SK-N-SH (cell line): ENCODE measurements around the gene PABPN1L. TPM values are rescaled to one million over a fixed set of nuclear protein-coding genes. Genes with fewer than 3 reads are reported as not detected.

Experiments used
- CTCF ChIA-PET: fragments of 300-600, 350-600 bp; formaldehyde crosslinking; extraction: SDS; loops from one replicate; lab custom pipeline; 2021; lab: Yijun Ruan, JAX
- POLR2A ChIA-PET: fragments of 350-600 bp; sonication (Branson Sonifier 250); formaldehyde crosslinking; extraction: SDS; loops from one replicate; lab custom pipeline; 2020; ENCODE audit warnings: antibody characterized with exemption, inconsistent platforms; lab: Yijun Ruan, JAX
- DNase-seq: peaks from one replicate; pipeline ENCODE4 v3.0.0; 2012
- H2AFZ ChIP-seq: fragments of 200-600 bp; sonication (generic); 2 replicates; pipeline ENCODE4 v1.8.1; 2016; ENCODE audit warnings: antibody characterized with exemption, mild to moderate bottlenecking, low read depth
- H3F3A ChIP-seq: fragments of 200-600 bp; sonication (generic); replicated peaks from 2 replicates; pipeline ENCODE3; 2016; ENCODE audit warnings: antibody characterized with exemption, mild to moderate bottlenecking; ENCODE audit not compliant: insufficient read depth
- H3K27ac ChIP-seq, 2 experiments: fragments of 200-500 bp in 1 of 2; fragments of 200-600 bp in 1 of 2; sonication (Bioruptor generic) in 1 of 2; sonication (generic), shearing (Covaris generic) in 1 of 2; 2 replicates each; pipeline versions ENCODE4 v1.5.1 to v1.6.1; 2014 to 2016; ENCODE audit warnings: low read depth in 2 of 2, inconsistent platforms in 1 of 2, low read length in 1 of 2, mild to moderate bottlenecking in 1 of 2, mixed read lengths in 1 of 2
- H3K27me3 ChIP-seq: fragments of 200-600 bp; sonication (generic), shearing (Covaris generic); 2 replicates; pipeline ENCODE4 v1.6.1; 2016; ENCODE audit warnings: mixed run types; ENCODE audit not compliant: insufficient read depth
- H3K36me3 ChIP-seq, 2 experiments: fragments of 200-500 bp in 1 of 2; fragments of 200-600 bp in 1 of 2; sonication (Bioruptor generic) in 1 of 2; sonication (generic) in 1 of 2; replicated peaks in 1 of 2; 2 replicates each; pipeline versions ENCODE3 to v1.5.1; 2014 to 2016; ENCODE audit warnings: low read length in 1 of 2, mild to moderate bottlenecking in 1 of 2; ENCODE audit not compliant: insufficient read depth in 2 of 2, control insufficient read depth in 1 of 2
- H3K4me1 ChIP-seq, 2 experiments: fragments of 200-500 bp in 1 of 2; fragments of 200-600 bp in 1 of 2; sonication (Bioruptor generic) in 1 of 2; sonication (generic), shearing (Covaris generic) in 1 of 2; 2 replicates each; pipeline versions ENCODE4 v1.5.1 to v1.6.1; 2014 to 2016; ENCODE audit warnings: low read depth in 1 of 2, low read length in 1 of 2, mixed run types in 1 of 2; ENCODE audit not compliant: insufficient read depth in 2 of 2, control insufficient read depth in 1 of 2
- H3K4me2 ChIP-seq: fragments of 200-600 bp; sonication (generic), shearing (Covaris generic); 2 replicates; pipeline ENCODE4 v1.6.1; 2017; ENCODE audit warnings: mixed run types
- H3K4me3 ChIP-seq, 2 experiments: fragments of 200-500 bp in 1 of 2; fragments of 200-600 bp in 1 of 2; sonication (Bioruptor generic) in 1 of 2; sonication (generic), shearing (Covaris generic) in 1 of 2; 2 replicates each; pipeline versions ENCODE4 v1.5.1 to v1.8.1; 2014 to 2016; ENCODE audit warnings: low read depth in 2 of 2, inconsistent platforms in 1 of 2, low read length in 1 of 2, mild to moderate bottlenecking in 1 of 2, mixed read lengths in 1 of 2, moderate library complexity in 1 of 2
- H3K79me2 ChIP-seq: fragments of 200-600 bp; sonication (generic); 2 replicates; pipeline ENCODE4 v1.8.1; 2017; ENCODE audit warnings: mild to moderate bottlenecking; ENCODE audit not compliant: insufficient read depth
- H3K9ac ChIP-seq: fragments of 200-600 bp; sonication (generic); 2 replicates; pipeline ENCODE4 v1.6.1; 2017; ENCODE audit warnings: mixed run types
- H3K9me2 ChIP-seq: fragments of 200-600 bp; sonication (generic); 2 replicates; pipeline ENCODE4 v1.6.1; 2017; ENCODE audit warnings: mixed run types
- H3K9me3 ChIP-seq: fragments of 200-600 bp; sonication (generic); 2 replicates; pipeline ENCODE4 v1.6.1; 2017; ENCODE audit warnings: mixed run types, mild to moderate bottlenecking, moderate library complexity
- H4K20me1 ChIP-seq: fragments of 200-600 bp; sonication (generic); 2 replicates; pipeline ENCODE4 v1.6.1; 2017; ENCODE audit warnings: mild to moderate bottlenecking, mixed run types; ENCODE audit not compliant: insufficient read depth
- EP300 ChIP-seq, 2 experiments: IDR thresholded peaks; 2 replicates each; pipeline versions ENCODE4 v1.4.0 to v1.6.1; 2012; ENCODE audit warnings: borderline replicate concordance in 1 of 2, low read depth in 1 of 2, low read length in 1 of 2
- FOSL2 ChIP-seq: IDR thresholded peaks from 2 replicates; pipeline ENCODE4 v1.4.0; 2012; ENCODE audit warnings: low read depth, mild to moderate bottlenecking, moderate library complexity, borderline replicate concordance
- FOXJ3 ChIP-seq: sonication (generic); formaldehyde crosslinking; IDR thresholded peaks from 2 replicates; pipeline ENCODE4 v1.5.1; 2020; ENCODE audit warnings: mild to moderate bottlenecking, missing genetic modification reagents
- NFIC ChIP-seq: IDR thresholded peaks from 2 replicates; pipeline ENCODE4 v1.4.0; 2012; ENCODE audit warnings: borderline replicate concordance
- RAD21 ChIP-seq: IDR thresholded peaks from 2 replicates; pipeline ENCODE4 v1.6.1; 2012; ENCODE audit warnings: mild to moderate bottlenecking, low read length
- RFX5 ChIP-seq: IDR thresholded peaks from 2 replicates; pipeline ENCODE4 v1.6.1; 2012; ENCODE audit warnings: mild to moderate bottlenecking, improper control_type of control experiment, low read length
- RXRA ChIP-seq: IDR thresholded peaks from 2 replicates; pipeline ENCODE4 v1.4.0; 2012; ENCODE audit warnings: low read depth, mild to moderate bottlenecking, borderline replicate concordance
- SIN3A ChIP-seq: IDR thresholded peaks from 2 replicates; pipeline ENCODE4 v1.6.1; 2012; ENCODE audit warnings: low read depth, mild to moderate bottlenecking, low read length, moderate library complexity, borderline replicate concordance
- SMC3 ChIP-seq: IDR thresholded peaks from 2 replicates; pipeline ENCODE4 v1.6.1; 2012; ENCODE audit warnings: low read depth, low read length, improper control_type of control experiment
- TAF1 ChIP-seq: IDR thresholded peaks from 2 replicates; pipeline ENCODE4 v1.6.1; 2012; ENCODE audit warnings: low read depth, mild to moderate bottlenecking, low read length, moderate library complexity, borderline replicate concordance
- TEAD4 ChIP-seq: IDR thresholded peaks from 2 replicates; pipeline ENCODE4 v1.4.0; 2012; ENCODE audit warnings: mild to moderate bottlenecking, borderline replicate concordance; ENCODE audit not compliant: insufficient read depth
- YY1 ChIP-seq: IDR thresholded peaks from 2 replicates; pipeline ENCODE4 v1.4.0; 2012; ENCODE audit warnings: low read depth, mild to moderate bottlenecking
- WGBS: methylation state at CpG from one replicate; pipeline ENCODE4 v1.1.6; 2017; ENCODE audit warnings: low lambda C conversion rate; 5-methylcytosine and 5-hydroxymethylcytosine counted together
- polyA plus RNA-seq, 3 experiments: library from polyadenylated mRNA; depleted of rRNA; stranded (reverse); fragments of >200 nt; gene quantifications; 2 replicates each; pipeline ENCODE4 v1.2.3, GENCODE V29; 2012
- TF ChIP-seq, protein P1 (sequence below): fragments of 150-350 bp; IDR thresholded peaks from 2 replicates; pipeline ENCODE4 v1.6.1; 2017; ENCODE audit warnings: antibody characterized with exemption, low read length, low read depth, borderline replicate concordance
- TF ChIP-seq, protein P2 (sequence below): fragments of 200-600 bp; sonication (generic); IDR thresholded peaks from 2 replicates; pipeline ENCODE4 v1.6.1; 2017; ENCODE audit warnings: antibody characterized with exemption, mild to moderate bottlenecking, moderate library complexity
- TF ChIP-seq, protein P3 (sequence below): fragments of 150-350 bp; IDR thresholded peaks from 2 replicates; pipeline ENCODE4 v1.6.1; 2016; ENCODE audit warnings: mild to moderate bottlenecking, low read depth, low read length
- TF ChIP-seq, protein P4 (sequence below): IDR thresholded peaks from 2 replicates; pipeline ENCODE4; 2012

Gene PABPN1L
- polyA plus RNA-seq, 1 of the 3 experiments (the other 2 are of a cell fraction) = not detected

DNA sequence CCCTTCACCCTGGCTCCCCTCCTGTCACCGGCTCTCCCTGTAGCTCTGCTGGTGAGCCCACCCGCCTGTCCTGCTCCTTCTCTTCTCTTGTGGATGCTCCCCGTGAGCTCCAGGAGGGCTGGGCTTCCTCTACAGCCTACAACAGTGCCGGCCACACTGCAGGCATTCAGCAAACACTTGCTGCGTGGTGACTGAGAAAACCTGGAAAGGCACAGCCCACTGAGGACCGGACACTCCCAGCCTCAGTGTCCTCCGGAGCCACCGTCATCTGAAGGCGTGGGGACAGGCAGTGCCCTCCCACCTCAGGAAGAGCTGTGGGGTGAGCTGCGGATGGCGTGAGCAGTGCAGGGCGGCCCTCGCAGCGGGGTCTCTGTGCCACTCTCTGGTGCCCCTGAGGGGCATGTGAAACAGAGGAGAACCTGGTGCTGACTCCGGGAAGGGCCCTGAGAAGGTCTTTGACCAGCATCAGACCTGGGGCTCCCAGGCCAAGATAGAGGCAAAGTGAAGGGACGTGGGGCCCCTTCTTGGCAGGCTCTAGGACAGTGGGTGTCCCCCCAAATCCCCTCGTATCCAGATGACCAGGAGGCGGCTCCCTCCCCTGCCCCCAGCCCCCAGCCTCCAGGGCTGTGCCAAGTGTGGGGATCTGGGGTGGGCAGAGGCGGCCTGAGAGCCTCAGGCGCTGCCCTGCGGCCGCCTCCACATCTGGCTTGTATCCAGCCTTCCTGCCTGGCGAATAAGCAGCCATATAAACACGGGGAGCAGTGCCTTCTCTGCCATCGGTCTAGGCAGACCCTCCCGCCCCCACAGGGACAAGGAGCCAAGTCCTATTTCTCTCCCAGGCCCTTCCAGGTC lies 44.0 kb upstream of the PABPN1L start:
- H3K36me3 ChIP-seq = no peaks in the 10 kb centered on the region
- peaks cover 28% of the 10 kb centered on the region for H3K27me3 ChIP-seq
- DNase-seq = no peak
- no peak overlapping the region for H3K9ac ChIP-seq
- POLR2A ChIA-PET = no interaction called here
- no peak overlapping the region for H3K4me2 ChIP-seq
- peaks cover 0 to 6% of the 10 kb centered on the region in 2 experiments; a peak in 1 of 4 replicates for H3K4me1 ChIP-seq
- TF ChIP-seq TEAD4 (no peak), RFX5 (no peak), EP300 (IDR thresholded peaks at IDR 0.05; ENCODE audit: borderline replicate concordance in 1 of 2, low read depth in 1 of 2, low read length in 1 of 2) (no peak), SIN3A (no peak), RAD21 (no peak), TAF1 (no peak), SMC3 (no peak), NFIC (no peak), FOXJ3 (CRISPR knock-in tag) (no peak), YY1 (no peak), RXRA (no peak), FOSL2 (no peak)
- TF ChIP-seq, protein P1, sequence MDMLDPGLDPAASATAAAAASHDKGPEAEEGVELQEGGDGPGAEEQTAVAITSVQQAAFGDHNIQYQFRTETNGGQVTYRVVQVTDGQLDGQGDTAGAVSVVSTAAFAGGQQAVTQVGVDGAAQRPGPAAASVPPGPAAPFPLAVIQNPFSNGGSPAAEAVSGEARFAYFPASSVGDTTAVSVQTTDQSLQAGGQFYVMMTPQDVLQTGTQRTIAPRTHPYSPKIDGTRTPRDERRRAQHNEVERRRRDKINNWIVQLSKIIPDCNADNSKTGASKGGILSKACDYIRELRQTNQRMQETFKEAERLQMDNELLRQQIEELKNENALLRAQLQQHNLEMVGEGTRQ = no peak
- TF ChIP-seq, protein P2, sequence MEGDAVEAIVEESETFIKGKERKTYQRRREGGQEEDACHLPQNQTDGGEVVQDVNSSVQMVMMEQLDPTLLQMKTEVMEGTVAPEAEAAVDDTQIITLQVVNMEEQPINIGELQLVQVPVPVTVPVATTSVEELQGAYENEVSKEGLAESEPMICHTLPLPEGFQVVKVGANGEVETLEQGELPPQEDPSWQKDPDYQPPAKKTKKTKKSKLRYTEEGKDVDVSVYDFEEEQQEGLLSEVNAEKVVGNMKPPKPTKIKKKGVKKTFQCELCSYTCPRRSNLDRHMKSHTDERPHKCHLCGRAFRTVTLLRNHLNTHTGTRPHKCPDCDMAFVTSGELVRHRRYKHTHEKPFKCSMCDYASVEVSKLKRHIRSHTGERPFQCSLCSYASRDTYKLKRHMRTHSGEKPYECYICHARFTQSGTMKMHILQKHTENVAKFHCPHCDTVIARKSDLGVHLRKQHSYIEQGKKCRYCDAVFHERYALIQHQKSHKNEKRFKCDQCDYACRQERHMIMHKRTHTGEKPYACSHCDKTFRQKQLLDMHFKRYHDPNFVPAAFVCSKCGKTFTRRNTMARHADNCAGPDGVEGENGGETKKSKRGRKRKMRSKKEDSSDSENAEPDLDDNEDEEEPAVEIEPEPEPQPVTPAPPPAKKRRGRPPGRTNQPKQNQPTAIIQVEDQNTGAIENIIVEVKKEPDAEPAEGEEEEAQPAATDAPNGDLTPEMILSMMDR = no peak
- TF ChIP-seq, protein P3, sequence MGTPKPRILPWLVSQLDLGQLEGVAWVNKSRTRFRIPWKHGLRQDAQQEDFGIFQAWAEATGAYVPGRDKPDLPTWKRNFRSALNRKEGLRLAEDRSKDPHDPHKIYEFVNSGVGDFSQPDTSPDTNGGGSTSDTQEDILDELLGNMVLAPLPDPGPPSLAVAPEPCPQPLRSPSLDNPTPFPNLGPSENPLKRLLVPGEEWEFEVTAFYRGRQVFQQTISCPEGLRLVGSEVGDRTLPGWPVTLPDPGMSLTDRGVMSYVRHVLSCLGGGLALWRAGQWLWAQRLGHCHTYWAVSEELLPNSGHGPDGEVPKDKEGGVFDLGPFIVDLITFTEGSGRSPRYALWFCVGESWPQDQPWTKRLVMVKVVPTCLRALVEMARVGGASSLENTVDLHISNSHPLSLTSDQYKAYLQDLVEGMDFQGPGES = no peak
- TF ChIP-seq, protein P4, sequence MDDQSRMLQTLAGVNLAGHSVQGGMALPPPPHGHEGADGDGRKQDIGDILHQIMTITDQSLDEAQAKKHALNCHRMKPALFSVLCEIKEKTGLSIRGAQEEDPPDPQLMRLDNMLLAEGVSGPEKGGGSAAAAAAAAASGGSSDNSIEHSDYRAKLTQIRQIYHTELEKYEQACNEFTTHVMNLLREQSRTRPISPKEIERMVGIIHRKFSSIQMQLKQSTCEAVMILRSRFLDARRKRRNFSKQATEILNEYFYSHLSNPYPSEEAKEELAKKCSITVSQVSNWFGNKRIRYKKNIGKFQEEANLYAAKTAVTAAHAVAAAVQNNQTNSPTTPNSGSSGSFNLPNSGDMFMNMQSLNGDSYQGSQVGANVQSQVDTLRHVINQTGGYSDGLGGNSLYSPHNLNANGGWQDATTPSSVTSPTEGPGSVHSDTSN = no peak
- 24% methylated on average over 13 of the region's 26 CpGs for WGBS
- no peak overlapping the region for H3K4me3 ChIP-seq
- no peak overlapping the region for H3K27ac ChIP-seq
- no peaks in the 10 kb centered on the region for H3F3A ChIP-seq
- no peaks in the 10 kb centered on the region for H3K79me2 ChIP-seq
- H4K20me1 ChIP-seq = no peaks in the 10 kb centered on the region
- CTCF ChIA-PET = no interaction called here
- H2AFZ ChIP-seq = no peak overlapping the region
- H3K9me3 ChIP-seq = no peaks in the 10 kb centered on the region
- no peaks in the 10 kb centered on the region for H3K9me2 ChIP-seq
